ENCODE results near the gene A4GALT.

A4GALT gene

DNA sequence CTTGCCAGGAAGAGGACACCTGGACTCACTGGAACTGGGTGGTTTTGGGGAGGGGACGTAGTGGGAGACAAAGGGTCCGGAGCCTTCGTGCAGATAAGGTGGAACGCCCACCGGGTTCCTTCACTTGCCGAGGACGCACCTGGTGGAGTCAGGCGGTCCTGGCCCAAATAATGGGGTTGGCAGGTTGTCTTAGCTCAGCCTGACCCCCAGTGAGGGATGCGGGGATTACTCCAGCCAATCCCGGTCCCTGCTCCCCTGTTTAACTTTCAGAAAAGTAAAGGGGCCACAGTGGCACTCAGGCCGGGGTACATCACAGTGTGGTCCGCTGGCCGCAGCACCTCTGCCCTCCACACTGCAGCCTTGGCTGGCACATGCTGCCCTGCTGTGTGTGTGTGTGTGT lies 18.0 kb downstream of the A4GALT start:
- DNase-seq (ENCODE audit: low spot score) = no peak

DNA sequence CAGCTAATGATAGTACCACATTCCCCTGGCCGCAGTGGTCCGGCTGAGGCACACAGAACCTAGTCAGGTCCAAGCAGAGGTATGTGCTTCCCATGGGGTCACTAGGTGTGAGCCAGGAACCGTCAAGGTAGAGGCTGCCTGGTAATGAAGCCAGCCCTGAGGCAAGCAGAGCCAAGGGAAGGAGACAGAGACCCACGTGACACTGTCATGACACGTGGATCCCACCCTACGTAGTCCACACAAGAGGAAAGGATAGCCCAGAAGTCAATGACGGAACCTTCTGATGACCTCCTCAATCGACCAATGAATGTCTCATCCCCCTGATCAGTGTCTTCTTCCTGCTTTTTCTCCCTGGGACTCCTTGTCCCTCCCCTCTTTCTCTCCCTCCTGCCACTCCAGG lies 19.0 kb downstream of the A4GALT start:
- no peak for DNase-seq (ENCODE audit: low spot score)

DNA sequence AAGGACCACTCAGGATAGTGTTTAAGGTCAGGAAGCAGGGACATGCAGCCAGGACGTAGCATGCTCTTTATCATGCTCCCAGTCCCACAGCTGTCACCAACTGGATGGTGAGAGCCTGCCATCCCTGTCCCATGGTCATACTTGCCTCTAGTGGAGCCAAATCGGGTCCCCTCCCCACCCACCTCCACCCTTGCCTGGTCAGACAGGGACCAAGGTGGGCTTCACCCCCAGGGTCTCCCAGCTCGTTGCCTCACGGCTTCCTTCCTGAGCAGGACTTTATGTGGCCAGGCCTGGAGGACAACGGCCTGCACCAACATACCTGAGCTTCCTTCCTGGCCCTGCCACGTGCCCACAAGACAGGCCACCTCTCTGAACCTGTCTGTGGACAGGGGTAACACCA lies 19.8 kb downstream of the A4GALT start:
- DNase-seq (ENCODE audit: low spot score) = no peak

DNA sequence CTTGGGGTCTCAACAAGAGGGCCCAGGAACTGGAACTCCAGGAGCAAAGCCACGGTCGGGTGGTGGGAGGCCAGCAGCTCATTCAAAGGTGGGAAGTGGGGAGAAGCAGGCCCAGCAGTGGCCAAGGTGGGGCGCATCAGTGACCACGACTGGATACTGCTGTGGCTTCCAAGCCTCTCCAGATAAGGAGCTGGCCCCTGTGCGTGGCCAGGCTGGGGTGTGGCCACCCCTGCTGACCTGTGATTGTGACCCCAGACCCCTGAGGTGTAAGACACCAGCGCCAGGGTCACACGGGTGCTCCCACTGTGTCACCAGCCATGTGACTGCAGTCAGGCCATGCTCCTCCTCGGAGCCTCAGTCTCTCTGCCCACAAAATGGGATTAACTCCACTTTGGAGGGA lies 20.3 kb downstream of the A4GALT start:
- no peak for DNase-seq (ENCODE audit: low spot score)

DNA sequence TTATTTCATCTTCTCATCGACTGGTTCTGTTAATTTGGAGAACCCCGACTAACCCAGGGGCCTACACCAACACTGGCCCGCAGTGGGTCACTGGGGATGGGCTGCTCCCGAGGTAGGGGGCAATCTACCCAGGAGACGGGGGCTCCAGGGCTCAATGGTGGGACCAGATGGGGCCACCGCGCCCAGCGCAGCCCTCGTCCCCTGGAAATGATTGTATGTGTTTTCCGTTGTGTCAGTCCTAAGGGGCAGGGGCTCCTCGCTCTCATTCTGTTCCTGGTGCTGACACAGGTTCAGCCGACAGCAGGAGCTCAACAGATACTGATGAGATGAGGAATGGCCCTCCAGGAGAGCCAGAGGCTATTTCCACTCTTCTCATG lies 20.7 kb downstream of the A4GALT start:
- no peak for DNase-seq (ENCODE audit: low spot score)

DNA sequence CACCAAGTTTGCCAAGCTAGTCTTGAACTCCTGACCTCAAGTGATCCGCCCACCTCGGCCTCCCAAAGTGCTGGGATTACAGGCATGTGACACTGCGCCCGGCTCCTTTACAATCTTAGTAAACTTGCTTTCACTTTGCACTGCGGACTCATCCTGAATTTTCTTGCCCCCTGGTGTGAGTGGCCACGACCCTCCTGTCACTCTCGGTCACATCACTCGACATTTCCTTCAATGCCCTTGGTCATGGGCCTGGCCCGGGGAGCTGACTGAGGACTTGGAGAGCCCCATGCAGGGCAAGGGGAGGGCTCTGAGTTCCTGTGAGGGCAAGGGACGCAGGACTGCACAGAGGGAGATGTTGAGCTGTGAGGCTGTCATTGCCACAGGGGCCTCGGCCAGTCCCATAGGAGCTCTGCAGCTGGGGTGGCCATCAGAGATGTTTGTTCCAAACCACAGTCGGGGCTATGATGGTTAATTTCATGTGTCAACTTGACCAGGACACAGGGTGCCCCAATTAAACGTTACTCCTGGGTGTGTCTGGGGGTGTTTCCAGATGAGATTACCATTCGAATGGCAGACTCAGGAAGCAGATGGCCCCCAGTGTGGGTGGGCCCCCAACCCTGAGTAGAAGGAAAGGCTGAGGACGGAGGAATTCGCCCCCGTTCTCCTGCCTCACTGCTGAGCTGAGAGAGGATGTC lies 21.2 kb downstream of the A4GALT start:
- DNase-seq (ENCODE audit: low spot score) = no peak

DNA sequence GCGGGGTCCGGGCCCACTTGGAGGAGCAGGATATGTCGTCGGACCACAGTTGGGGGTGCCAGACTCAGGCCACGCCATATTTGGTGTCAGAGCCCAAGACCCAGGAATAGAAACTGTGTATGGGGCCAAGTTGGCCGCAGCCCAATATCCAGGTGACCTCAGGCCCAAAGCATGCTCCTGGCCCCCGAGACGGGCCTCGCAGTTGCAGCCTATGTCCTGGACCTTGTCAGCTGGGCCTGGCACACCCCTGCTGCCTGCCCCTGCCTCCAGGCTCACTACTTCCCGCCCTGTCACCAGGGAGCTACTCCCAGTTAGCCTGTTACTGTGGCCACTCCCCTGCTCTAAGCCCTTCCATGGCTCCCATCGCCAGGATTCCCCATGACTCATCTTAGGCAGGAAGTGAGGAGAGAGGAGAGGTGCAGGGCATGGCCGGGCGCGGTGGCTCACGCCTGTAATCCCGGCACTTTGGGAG lies 23.1 kb downstream of the A4GALT start:
- DNase-seq (ENCODE audit: low spot score) = no peak

DNA sequence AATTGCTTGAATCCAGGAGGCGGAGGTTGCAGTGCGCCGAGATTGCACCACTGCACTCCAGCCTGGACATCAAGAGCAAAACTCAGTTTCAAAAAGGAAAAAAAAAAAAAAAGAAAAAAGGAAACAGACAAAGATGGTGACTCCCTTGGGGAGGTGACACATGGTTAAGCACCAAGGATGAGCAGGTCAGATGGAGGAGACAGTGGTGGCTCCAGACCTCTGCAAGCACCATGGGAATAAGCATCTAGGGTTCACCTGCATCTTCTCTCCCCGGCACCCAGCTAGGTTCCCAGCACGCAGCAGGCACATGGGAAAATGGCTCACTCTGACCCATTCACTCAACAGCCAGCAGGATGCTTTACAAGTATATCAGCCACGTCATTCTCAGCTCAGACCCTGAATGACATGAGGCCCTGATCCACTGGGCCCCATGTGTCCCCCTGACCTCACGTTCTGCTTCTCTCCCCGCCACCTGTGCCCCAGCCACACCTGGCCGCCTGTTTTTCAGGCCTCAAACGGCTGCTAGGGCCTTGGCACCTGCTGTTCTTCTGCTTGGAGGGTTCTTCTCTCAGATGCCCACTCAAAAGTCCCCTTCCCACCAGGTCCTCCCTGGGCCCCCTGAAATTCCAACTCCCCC lies 24.2 kb downstream of the A4GALT start:
- no peak for DNase-seq (ENCODE audit: low spot score)

DNA sequence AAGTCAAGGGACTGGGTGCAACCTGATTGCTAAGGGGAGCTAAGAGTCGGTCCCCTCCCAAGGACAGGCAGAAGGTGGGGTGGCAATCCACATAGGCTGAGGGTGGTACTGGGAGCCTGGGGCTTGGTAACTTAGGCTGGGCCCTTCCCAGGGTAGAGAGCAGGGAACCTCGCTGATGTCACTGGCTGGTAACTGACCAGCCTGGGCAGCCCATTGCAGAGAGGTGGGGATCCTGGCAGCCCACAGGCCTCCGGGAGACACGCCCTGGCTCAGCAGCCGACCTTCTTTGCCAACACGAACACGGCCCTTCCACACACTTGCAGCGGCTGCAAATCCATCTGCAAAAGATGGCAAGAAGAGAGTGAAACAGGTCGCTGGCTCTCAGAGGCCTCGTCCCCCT lies 25.4 kb downstream of the A4GALT start:
- DNase-seq (ENCODE audit: low spot score) = no peak

DNA sequence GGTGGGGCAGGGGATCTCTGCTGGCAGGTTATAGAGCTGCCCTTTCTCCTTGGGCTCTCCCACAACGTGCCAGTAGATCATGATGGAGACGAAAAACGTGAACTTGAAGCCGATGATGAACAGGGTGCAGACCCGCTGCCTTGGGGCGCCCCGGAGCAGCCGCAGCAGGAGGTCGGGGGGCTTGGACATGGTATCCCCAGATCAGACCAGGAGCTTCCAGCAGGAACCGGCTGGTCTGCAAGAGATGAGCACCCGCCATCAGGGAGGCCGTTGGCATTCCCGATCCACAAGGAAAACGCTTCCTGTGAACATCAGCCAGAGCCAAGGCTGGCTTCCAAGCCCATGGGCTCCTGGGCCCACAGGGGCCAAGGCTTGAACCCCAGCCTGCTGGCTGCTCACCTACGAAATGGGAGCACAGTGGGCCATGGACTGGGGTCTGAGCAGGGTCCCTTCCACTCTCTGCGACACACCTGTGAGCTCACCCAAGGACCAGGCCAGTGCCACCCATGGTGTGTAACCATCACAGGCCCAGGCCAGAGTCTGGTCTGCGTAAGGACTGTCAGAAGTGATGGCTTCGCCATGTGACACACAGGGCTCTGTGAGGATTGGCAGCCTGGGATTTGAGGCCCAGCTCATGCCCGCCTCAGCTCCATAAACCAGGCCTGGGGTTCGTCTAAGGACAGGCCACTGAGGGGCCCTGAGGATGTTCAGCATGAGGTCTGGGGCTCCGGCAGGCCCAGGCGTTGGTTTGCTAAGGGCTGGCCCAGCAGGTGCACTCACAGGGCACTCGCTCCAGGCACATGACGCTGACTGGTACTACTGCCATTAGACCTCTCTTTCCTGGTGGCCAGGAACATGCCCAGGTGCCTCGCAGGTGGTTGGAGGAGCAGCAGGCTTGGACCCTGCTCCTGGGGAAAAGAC lies 26.6 kb downstream of the A4GALT start:
- no peak for DNase-seq (ENCODE audit: low spot score)

DNA sequence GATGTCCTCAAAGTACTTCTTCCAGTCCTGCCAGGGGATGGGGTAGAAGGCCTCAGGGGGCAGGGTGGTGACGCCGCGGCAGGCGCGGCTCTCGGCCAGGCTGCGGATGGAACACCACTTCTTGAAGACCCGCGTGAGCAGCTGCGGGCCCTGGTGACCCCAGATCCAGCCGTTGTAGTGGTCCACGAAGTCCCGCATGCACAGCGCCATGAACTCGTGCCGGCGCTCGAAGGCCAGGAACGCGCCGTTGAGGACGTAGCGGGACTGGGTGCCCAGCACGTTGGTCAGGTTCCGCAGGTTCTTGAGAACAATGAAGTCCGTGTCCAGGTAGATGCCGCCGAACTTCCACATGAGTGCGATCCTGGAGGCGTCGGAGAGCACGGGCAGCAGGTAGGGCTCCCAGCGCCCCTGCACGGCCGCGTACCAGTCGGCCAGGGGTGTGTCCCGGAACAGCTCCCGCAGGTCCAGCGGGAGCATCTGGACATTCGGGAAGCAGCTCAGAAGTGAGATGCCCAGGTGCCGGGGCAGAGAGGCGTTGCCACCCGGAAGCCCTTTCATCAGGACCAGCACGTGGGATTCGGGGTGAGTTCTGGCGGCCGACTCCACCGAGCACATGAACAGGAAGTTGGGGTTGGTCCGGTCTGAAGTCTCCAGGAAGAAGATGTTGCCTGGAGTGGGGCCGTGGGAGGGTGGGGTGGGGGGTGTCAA lies 27.5 kb downstream of the A4GALT start:
- no peak for DNase-seq (ENCODE audit: low spot score)

DNA sequence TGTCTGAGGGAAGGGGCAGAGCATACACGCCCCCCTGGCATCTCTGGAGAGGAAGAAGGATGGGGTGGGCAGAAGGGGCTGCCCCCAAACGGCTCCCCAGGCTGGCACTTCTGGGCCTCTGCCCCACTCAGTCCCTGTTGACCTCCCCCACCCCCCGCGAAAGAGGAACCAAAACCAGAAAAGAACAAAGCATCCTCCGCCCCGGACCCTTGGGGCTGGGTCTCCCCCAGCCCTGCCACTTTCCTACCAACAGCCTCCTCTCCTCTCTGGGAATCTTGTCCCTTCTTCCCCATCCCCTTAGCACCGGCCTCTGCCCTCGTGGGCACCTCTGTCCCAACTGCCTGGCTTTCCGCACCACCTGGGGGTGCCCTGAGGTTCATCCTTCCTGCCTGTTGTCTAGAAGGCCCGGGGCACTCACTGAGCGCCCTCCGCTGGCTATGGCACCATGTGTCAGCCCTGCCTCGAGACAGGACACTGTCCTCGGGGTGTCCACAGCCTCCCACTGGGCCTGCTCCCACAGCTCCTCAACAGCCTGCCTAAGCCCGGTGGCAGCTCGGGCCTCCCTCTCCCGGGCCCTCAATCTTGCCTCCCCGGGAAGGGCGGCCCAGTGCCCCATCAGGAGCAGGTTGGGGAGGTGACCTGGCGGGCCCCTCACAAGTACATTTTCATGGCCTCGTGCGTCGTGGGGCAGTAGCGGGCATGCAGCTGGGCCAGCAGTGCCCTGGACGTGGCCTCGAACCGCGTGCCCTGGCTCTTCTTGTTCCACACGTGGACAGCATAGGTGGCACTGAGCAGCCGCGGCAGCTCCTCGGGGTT lies 28.2 kb downstream of the A4GALT start:
- no peak for DNase-seq (ENCODE audit: low spot score)

DNA sequence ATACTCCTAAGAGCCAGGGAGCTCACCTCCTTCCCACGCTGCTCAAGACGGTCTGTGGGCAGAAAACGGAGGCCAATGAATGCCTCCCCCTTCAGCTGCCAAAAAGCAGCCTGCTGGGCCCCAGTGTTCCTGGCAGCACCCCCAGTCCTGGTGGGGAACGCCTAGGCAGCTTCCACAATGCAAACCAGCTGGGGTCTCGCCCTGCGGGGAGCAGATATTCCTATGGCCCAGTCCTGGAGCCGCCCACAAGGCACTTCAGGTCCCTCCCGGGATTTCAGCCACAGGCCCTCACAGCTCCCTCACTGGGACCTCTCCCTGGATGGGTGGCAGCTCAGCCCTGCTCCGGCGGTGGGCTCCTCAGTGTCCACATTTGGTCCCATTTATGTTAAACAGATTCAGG lies 29.2 kb downstream of the A4GALT start:
- DNase-seq (ENCODE audit: low spot score) = no peak

DNA sequence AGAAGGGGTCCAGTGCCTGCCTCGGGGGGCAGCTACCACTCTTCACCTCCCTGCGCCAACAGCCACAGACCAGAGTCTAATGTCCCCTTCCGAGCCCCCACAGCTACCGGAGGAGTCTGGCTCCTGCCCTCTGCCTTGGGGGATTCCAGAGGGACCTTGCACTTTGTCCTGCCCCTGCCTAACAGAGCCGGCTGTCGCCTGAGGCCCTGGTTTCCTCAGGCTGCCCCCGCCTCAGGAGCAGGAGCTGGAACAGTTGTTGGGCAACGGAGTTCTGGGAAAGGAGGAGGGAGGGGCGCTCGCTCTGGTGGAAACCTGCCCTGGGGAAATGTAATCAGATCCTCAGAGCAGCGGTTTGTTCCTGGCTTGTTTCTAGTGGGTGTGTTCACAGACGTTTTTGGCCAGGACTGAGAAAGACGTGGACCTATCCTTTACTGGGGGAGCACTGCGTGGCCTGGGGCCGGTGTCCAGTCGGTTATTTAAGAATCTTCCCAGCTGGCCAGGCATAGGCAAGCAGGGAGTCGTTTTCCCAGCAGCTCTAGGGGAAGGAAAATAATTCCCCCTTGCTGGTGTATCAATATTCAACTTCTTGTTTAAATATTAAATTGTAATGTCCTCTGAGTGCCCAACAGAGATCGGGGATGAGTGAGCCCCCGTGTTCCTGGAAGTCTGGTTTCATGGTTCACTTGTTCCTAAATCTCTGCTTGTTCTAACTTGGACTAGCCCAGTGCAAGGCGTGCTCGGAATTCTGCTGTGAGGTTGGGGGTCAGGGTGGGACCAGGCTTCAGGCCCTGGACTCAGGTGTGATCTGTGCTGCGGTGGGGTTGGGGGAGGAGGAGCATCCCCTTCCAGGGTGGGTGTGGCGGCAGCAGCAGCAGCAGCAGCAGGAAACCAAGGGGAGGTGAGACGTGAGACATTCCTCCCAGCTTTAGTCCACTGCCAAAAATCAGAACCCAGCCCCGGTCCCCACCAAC lies 32.1 kb downstream of the A4GALT start:
- DNase-seq (ENCODE audit: low spot score) = peak; percentile 79

DNA sequence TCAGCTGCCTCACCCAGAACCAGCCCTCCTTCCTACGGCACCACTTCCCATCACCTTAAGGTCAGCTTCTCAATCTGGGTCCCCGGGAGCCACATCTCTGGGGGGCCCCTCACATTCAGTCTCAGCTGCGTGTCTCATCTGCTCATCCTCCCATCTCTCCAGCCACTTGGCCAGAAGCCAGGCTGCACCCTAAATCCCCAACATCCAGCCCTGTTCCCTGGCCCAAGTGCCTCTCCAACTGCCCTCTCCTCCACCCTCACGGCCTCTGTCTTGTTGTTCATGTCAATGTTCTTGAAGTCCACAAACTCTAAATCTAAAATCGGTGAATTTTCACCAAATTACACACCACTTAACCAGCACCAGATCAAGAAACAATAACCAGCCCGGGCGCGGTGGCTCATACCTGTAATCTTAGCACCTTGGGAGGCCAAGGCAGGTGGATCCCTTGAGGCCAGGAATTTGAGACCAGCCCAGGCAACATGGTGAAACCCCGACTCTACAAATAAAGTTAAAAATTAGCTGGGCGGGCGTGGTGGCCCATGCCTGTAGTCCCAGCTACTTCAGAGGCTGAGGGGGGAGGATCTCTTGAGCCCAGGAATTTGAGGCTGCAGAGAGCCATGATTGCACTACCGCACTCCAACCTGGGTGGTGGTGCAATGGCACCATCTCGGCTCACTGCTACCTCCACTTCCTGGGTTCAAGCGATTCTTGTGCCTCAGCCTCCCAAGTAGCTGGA lies 33.7 kb downstream of the A4GALT start:
- no peak for DNase-seq (ENCODE audit: low spot score)

DNA sequence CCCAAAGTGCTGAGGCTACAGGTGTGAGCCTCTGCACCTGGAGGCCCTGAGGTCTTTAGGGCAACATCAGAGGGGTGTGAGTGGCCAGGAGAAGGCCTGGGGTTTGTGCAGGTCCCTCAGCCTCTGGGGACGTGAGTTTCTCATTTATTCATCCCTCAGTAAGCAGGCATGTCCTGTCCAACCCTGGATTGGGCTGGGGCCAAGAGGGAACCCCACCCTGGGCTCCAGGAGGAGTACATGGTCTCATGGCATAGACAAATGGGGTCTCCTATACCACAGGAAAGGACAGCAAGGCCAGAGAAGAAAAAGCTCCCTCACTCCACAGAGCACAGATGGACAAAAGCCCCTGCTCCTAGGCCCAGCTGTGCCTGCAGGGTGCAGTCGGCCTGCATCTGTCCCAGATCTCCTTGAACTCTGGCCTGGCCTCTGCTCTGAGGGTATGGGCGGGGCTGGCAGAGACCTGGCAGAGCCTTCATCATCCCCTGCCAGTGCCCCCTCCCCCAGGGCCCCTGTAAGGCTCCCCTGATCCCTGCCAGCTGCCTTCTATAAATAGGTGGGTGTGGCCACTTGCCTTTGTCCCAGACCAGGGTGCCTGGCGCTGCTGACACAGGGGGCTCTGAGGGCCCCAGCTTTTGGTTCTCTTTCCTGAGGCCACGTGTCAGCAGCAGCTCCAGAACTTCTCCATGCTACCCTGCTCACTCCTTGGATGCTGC lies 34.6 kb downstream of the A4GALT start:
- DNase-seq (ENCODE audit: low spot score) = no peak

DNA sequence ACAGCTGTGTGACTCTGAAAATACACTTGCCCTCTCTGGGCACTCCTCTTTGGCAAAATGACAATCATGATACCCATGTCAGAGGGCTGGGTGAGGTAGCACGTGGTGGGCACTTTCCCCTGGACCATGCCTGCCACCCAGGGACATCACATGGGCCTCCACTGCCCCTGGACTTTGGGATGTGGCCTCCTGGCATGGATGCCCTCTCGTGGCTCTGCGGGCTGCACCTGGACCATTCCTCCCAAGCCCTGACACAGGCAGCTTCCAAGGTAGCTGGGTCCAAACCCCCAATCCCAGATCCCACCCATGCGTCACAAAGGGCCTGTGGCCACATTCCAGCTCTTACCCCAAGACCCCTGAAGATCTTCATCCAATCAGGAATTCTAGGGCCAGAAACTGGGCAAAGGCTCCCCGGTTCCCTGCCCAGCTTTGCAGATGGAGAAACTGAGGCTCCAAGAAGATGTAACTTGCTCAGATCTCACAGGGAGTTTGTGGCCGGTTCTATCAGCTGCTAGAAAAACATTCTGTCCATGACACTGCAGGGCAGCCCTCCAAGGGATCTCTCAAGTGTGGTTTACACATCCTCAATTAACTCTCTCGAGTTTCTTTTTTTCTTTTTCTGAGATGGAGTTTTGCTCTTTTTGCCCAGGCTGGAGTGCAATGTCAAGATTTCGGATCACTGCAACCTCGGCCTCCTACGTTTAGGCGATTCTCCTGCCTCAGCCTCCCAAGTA lies 36.0 kb downstream of the A4GALT start:
- no peak for DNase-seq (ENCODE audit: low spot score)
